Neural crest cell (in vitro differentiated cells): Measurements from ENCODE around the gene ARL8A. TPM values are rescaled to one million over a fixed set of nuclear protein-coding genes. Genes with fewer than 3 reads are reported as not detected.
A peak's percentile ranks its signal among the peaks of the same experiment; 100 is the strongest.

Experiments
- DNase-seq: peaks from one replicate; pipeline ENCODE4 v3.0.0; 2021; ENCODE audit warnings: low read depth, mixed read lengths, low spot score
- H3K27ac Mint-ChIP-seq: one replicate; pipeline ENCODE4 v1.8.0; 2021; ENCODE audit warnings: mild to moderate bottlenecking, mixed read lengths; ENCODE audit not compliant: unreplicated experiment
- H3K27me3 Mint-ChIP-seq: 2 replicates; pipeline ENCODE4 v1.8.0; 2021; ENCODE audit warnings: low read depth, mild to moderate bottlenecking, mixed read lengths
- H3K36me3 Mint-ChIP-seq: 2 replicates; pipeline ENCODE4 v1.8.0; 2021; ENCODE audit warnings: low read depth, mild to moderate bottlenecking, mixed read lengths
- H3K4me1 Mint-ChIP-seq: 2 replicates; pipeline ENCODE4 v1.8.0; 2021; ENCODE audit warnings: mixed read lengths
- H3K4me3 Mint-ChIP-seq: one replicate; pipeline ENCODE4 v1.8.0; 2021; ENCODE audit warnings: mild to moderate bottlenecking, mixed read lengths
- H3K9me3 Mint-ChIP-seq: 2 replicates; pipeline ENCODE4 v1.8.0; 2021; ENCODE audit warnings: mixed read lengths
- CTCF ChIP-seq: fragments of 200-600 bp; sonication (generic); conservative IDR thresholded peaks from 2 replicates; pipeline ENCODE4 v1.5.0; 2021; ENCODE audit warnings: antibody characterized with exemption, mild to moderate bottlenecking
- total RNA-seq: library from RNA; stranded (reverse); gene quantifications from 2 replicates; pipeline ENCODE4 v1.2.1, GENCODE V29; 2021

ARL8A gene
- total RNA-seq, 1 donor from 2014 or later = 50.9 TPM

GRCh38 chr1:202085682-202086373, 58.7 kb downstream of the ARL8A start:
- Mint-ChIP-seq H3K4me1 (peaks cover 33% of the 10 kb centered on the region), H3K36me3 (no peaks in the 10 kb centered on the region), H3K27me3 (no peaks in the 10 kb centered on the region), H3K27ac (peak overlapping the region; percentile 95), H3K4me3 (peak overlapping the region; percentile 16), H3K9me3 (no peaks in the 10 kb centered on the region)
- TF ChIP-seq CTCF = no peak
- no peak for DNase-seq

- peak overlapping the region; percentile 39 for H3K4me3 Mint-ChIP-seq
- H3K27ac Mint-ChIP-seq = peak overlapping the region; percentile 95
- H3K36me3 Mint-ChIP-seq = no peaks in the 10 kb centered on the region
- H3K9me3 Mint-ChIP-seq = no peaks in the 10 kb centered on the region
- DNase-seq = peak; percentile 15
- H3K4me1 Mint-ChIP-seq = peaks cover 36% of the 10 kb centered on the region
- no peaks in the 10 kb centered on the region for H3K27me3 Mint-ChIP-seq
- TF ChIP-seq CTCF = no peak
These were observed 59.5 kb downstream of the ARL8A start for GRCh38 chr1:202084791-202085681.

Other genes starting within 250 kb of the ARL8A start
- 0.19 and 0.39 TPM in 2 replicates for gene LMOD1, start 198.2 kb downstream of the ARL8A start, total RNA-seq
- 59.6 and 63.9 TPM in 2 replicates for gene TIMM17A, start 189.2 kb downstream of the ARL8A start, total RNA-seq
- 47.7 and 50.8 TPM in 2 replicates for gene RNPEP, start 162.1 kb downstream of the ARL8A start, total RNA-seq
- 0.19 and 0.55 TPM in 2 replicates for gene ELF3, start 134.2 kb downstream of the ARL8A start, total RNA-seq
- gene GPR37L1, start 21.8 kb downstream of the ARL8A start, total RNA-seq = 0.05 TPM in 1 of 2 replicates, not detected in the other
- gene PTPN7, start 15.9 kb upstream of the ARL8A start, total RNA-seq = not detected in 2 replicates
- gene LGR6, start 49.1 kb upstream of the ARL8A start, total RNA-seq = 0.16 and 0.91 TPM in 2 replicates
- 69.3 and 71.7 TPM in 2 replicates for gene UBE2T, start 197.2 kb upstream of the ARL8A start, total RNA-seq
- 18.2 and 18.5 TPM in 2 replicates for gene PPP1R12B, start 204.0 kb upstream of the ARL8A start, total RNA-seq